Muscle layer of duodenum (tissue), 2 donors: ENCODE data around the gene PAMR1.

ENCODE experiments used
- H3K27ac ChIP-seq: one replicate; pipeline ENCODE4 v1.7.0; 2013; ENCODE audit warnings: mild to moderate bottlenecking, low read length
- H3K27me3 ChIP-seq: one replicate; pipeline ENCODE4 v1.7.0; 2013; ENCODE audit warnings: low read depth, mild to moderate bottlenecking, control low read depth, low read length
- H3K36me3 ChIP-seq, 2 donors: one replicate each; pipeline ENCODE4 v1.7.0; 2013; ENCODE audit warnings: low read length in 2 of 2, control low read depth in 1 of 2, mild to moderate bottlenecking in 1 of 2; ENCODE audit not compliant: insufficient read depth in 2 of 2, control insufficient read depth in 1 of 2
- H3K4me1 ChIP-seq, 2 donors: one replicate each; pipeline ENCODE4 v1.7.0; 2013; ENCODE audit warnings: low read length in 2 of 2, mild to moderate bottlenecking in 2 of 2, control low read depth in 1 of 2, moderate library complexity in 1 of 2; ENCODE audit not compliant: insufficient read depth in 2 of 2, control insufficient read depth in 1 of 2
- H3K4me3 ChIP-seq, 2 donors: one replicate each; pipeline ENCODE4 v1.7.0; 2013; ENCODE audit warnings: low read length in 2 of 2, low read depth in 1 of 2, mild to moderate bottlenecking in 1 of 2
- H3K9me3 ChIP-seq, 2 donors: one replicate each; pipeline ENCODE4 v1.7.0; 2013; ENCODE audit warnings: low read length in 2 of 2, control low read depth in 1 of 2, mild to moderate bottlenecking in 1 of 2; ENCODE audit not compliant: control insufficient read depth in 1 of 2
- donor health status: healthy.

PAMR1 gene

DNA sequence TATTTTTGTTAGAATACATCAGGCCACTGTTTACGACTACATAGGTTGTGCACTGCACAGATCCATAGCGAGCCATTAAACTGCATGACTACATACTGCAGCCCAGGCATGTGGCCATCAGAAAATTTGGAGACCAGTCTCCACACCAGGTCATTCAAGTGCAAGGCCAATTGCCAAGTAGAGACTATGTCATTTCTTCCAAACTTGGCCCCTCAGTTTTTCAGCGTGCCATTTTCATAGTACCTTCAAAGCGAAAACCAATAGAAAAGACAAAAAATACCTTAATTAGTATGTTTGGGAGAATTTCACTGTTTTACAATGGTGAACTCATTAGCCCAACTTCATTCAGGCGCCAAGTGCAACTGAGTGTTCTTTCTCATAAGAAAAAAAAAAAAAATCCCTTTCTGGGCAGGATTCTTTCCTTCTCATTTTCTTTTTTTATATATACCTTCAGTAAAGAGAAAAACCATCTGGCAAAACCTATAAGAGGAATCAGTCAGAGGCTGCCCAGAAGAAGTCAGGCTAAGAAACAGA, 30.4 kb downstream of the PAMR1 start:
- peaks cover 0 to 4% of the 10 kb centered on the region in 2 donors for H3K4me1 ChIP-seq
- H3K27ac ChIP-seq: no peak overlapping the region
- no peaks in the 10 kb centered on the region for H3K9me3 ChIP-seq
- H3K36me3 ChIP-seq: no peaks in the 10 kb centered on the region
- no peak overlapping the region for H3K4me3 ChIP-seq
- no peaks in the 10 kb centered on the region for H3K27me3 ChIP-seq

DNA sequence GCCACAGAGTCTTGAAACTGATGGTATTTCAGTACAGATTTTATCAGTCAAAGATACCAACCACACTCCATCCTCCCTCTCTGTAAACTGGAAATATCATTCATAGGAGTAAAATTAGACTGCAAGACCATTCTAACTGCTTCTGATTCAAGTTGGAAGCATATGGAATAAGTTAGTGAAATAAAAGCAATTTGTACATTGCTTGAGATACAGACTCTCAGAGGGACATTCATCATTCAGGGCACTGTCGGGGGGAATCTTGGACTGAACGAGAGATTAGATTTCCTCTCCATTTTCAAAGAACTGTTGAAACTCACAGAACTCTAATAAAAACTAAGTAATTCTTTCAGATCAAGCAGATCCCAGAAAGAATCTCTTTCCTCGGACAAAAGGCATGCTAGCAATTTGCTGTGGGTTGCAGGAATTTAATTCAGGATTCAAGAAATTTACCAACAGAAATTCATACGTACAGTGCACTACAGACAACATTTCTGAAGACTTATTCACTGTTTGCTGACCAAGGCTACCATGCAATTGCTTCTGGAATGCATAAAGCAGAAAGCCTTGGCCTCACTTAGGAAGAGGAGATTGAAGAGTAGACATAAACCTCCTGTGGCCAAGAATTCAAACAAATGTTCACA, 34.1 kb downstream of the PAMR1 start:
- H3K4me3 ChIP-seq: no peak overlapping the region
- H3K4me1 ChIP-seq: peaks cover 0 to 12% of the 10 kb centered on the region in 2 donors
- no peaks in the 10 kb centered on the region for H3K9me3 ChIP-seq
- H3K27me3 ChIP-seq: no peaks in the 10 kb centered on the region
- no peak overlapping the region for H3K27ac ChIP-seq
- H3K36me3 ChIP-seq: no peaks in the 10 kb centered on the region

DNA sequence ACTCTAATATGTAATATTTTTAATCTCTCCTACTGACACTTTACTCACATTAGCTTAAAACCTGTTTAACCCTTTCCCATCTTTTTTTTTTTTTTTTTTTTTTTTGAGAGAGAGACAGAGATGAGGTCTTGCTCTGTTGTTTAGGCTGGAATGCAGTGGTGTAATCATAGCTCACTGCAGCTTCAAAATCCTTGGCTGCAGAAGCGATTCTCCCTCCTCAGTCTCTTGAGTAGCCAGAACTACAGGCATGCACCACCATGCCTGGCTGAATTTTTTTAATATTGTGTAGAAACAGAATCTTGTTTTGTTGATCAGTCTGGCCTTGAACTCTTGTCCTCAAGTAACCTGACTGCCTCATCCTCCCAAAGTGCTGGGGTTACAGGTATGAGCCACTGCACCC, 37.3 kb downstream of the PAMR1 start:
- H3K36me3 ChIP-seq: no peaks in the 10 kb centered on the region
- no peak overlapping the region for H3K27ac ChIP-seq
- H3K4me3 ChIP-seq: no peak overlapping the region
- H3K27me3 ChIP-seq: no peaks in the 10 kb centered on the region
- H3K4me1 ChIP-seq: peaks cover 0 to 12% of the 10 kb centered on the region in 2 donors
- peaks cover 0 to 4% of the 10 kb centered on the region in 2 donors for H3K9me3 ChIP-seq

DNA sequence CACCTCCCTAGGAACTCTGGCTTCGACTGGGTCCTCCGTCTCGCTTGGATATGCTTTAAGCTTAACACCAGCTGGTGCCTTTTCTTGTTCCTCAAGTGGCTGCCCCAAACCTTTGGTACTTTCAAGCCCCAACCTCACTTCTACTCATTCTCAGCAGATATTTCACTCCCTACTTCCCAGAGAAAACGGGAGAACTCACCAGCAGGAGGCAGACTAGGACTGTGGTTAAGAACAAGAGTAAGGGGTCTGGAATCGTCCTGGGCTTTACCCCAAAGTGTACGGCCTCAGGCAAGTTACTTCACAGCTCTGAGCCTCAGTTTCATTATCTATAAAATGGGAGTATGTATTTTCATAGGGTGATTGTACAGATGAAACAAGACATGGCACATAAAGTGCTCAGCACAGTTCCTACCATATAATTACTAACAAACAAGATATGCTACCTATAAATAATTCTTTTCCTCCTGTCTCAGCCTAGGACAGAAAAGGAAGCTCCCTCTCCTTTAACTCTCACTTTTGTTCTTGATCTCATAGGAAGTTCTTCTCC, 37.8 kb downstream of the PAMR1 start:
- Histone ChIP-seq H3K36me3 (no peaks in the 10 kb centered on the region), H3K4me3 (no peak overlapping the region), H3K27ac (no peak overlapping the region), H3K4me1 (peaks cover 0 to 12% of the 10 kb centered on the region in 2 donors), H3K27me3 (no peaks in the 10 kb centered on the region), H3K9me3 (peaks cover 0 to 4% of the 10 kb centered on the region in 2 donors)

DNA sequence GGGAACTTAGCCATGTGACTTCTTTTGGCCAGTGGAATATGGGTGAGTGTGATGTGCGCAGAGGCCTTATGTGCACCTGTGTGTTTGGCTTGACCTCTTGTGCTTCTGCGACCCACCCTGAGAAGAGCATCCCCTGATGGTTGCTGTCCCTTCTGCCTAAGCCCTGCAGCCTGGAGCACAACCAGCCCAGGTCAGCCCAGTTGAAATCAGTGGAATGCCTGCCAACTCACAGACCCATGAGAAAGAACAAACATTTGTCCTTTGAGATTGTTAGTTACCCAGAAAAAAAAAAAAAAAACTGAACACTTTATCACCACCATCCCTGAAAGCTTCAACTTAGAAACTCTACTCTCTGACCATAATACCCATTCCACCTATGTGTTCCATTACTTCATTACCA, 38.5 kb downstream of the PAMR1 start:
- H3K27me3 ChIP-seq: no peaks in the 10 kb centered on the region
- H3K4me1 ChIP-seq: peaks cover 0 to 12% of the 10 kb centered on the region in 2 donors
- peaks cover 0 to 4% of the 10 kb centered on the region in 2 donors for H3K9me3 ChIP-seq
- H3K4me3 ChIP-seq: no peak overlapping the region
- no peaks in the 10 kb centered on the region for H3K36me3 ChIP-seq
- H3K27ac ChIP-seq: no peak overlapping the region

DNA sequence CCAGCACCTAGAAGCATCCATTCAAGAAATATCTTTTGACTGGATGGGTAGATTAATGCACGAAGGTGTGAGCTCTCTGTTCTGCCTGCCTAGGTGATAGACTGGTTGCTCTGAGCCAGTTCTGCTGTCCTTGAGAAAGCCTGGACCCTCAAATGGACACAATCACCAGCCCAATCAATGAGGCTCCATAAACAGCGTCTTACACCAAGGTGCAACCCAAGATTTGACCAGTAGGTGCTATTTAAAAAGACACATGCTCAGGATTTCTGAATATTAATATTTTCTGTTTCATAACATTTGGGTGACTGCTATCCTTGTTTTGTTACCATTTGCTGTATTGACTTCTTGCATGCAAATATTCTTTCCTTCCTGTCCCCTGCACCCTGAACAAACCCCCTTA, 39.0 kb downstream of the PAMR1 start:
- Histone ChIP-seq H3K27me3 (no peaks in the 10 kb centered on the region), H3K4me3 (no peak overlapping the region), H3K9me3 (peaks cover 0 to 4% of the 10 kb centered on the region in 2 donors), H3K27ac (no peak overlapping the region), H3K4me1 (peaks cover 0 to 12% of the 10 kb centered on the region in 2 donors), H3K36me3 (no peaks in the 10 kb centered on the region)

DNA sequence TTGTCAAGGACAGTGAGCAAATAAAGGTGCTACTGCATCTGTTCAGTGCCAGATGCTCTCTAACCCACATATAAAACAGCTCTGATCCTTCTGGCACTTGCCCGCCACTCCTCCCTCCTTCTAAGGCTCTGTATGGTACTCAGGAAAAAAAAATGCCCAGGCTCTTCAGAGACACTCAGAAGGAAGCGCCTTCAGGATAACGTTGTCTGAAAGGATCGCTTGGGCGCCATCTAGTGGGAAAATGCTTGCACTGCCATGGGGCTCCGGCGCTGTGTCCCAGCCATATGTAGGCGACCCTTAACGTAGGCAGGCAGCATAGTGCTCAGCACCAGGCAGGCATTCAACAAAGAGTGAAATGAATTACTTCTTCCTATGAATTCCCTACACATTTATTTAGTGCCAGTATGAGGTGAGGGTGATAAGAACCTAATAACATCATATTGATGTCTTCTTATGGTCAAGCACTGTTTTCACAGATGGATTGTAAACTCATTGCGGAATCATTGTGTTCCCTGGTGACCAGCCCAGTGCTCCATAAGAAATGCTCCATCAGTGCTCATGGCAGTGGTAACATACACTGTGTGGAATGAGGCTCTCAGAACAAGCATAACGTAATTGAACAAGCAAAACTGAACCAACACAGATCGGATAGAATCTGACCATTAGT, 39.6 kb downstream of the PAMR1 start:
- peaks cover 0 to 12% of the 10 kb centered on the region in 2 donors for H3K4me1 ChIP-seq
- no peaks in the 10 kb centered on the region for H3K27me3 ChIP-seq

DNA sequence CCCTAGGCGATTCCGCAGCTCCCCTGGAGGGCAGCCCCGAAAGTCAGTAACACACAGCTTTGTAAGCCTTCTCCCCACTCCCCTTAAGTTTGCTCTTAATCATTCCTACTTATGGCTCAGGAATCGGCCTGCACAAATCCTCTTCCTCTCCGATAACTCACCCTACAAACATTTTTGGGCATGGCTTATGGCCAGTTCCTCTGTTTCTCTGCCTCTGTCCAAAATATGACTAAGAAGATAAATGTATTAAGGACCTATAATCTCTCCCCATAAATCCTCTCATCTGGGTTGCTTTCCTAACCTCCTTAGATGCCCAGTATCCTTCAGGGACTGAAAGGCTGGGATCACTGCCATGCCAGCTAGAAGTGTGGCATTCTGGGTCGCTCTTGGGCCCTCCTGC, 41.0 kb downstream of the PAMR1 start:
- H3K9me3 ChIP-seq: peaks cover 0 to 4% of the 10 kb centered on the region in 2 donors
- H3K27ac ChIP-seq: no peak overlapping the region
- peaks cover 0 to 12% of the 10 kb centered on the region in 2 donors for H3K4me1 ChIP-seq
- no peaks in the 10 kb centered on the region for H3K36me3 ChIP-seq
- no peaks in the 10 kb centered on the region for H3K27me3 ChIP-seq
- H3K4me3 ChIP-seq: no peak overlapping the region

More for the DNA sequence above, 39.6 kb downstream of the PAMR1 start:
- H3K36me3 ChIP-seq: no peaks in the 10 kb centered on the region
- H3K4me3 ChIP-seq: no peak overlapping the region
- H3K9me3 ChIP-seq: peaks cover 0 to 4% of the 10 kb centered on the region in 2 donors
- no peak overlapping the region for H3K27ac ChIP-seq

DNA sequence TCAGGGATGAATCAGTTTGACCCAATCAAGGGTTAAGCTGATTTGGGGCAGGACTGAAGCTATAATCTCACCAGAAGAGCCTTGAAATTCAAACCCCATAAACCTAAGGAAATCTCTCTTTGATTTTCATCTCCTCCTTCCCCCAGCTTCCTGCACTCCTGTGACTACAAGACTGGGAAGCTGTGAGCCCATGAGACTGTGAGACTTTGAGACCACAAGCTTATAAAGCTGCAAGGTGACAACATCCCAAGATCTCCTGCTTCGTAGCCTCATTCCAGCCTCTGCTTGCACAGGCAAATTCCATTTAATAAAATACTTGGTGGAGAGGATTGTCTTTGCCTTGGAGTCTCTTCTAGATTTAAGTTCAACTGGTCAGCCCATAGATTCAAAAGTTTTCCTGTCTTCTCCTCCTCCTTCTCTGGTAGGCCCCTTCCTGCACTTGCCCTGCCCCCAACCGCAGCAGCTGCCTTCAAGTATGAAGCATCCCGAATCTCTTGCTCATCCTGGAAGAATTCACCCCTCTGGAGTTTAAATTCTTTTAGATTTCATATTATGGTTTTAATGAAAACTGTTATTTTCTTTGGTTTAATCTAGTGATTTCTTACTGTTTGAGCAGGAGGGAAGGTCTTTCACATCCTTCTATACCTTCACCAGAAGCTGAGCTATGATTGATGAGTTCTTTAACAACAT, 42.1 kb downstream of the PAMR1 start:
- Histone ChIP-seq H3K9me3 (peaks cover 0 to 4% of the 10 kb centered on the region in 2 donors), H3K4me1 (peaks cover 10% of the 10 kb centered on the region in 2 donors), H3K36me3 (no peaks in the 10 kb centered on the region), H3K27me3 (no peaks in the 10 kb centered on the region), H3K4me3 (peak overlapping the region in 1 of 2 donors; percentile 2), H3K27ac (no peak overlapping the region)

DNA sequence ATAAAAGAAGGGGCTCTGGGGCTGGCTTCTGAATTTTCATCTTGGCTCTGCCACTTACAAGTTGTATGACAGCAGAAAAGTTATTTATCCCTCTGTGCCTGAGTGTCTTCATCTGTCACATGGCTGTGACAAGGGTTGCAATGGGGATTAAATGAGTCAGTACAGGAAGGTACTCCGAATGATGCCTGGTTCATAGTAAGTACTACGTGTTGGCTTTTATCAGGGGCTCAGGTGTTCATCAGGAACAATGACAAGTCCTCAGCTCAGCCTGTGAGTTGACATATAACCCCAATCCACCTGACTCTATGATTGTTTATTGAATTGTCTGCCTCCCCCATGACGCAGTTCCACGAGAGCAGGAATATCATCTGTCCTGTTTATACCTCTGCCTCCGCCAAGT, 45.7 kb downstream of the PAMR1 start:
- Histone ChIP-seq H3K4me1 (peaks cover 0 to 10% of the 10 kb centered on the region in 2 donors), H3K36me3 (no peaks in the 10 kb centered on the region), H3K27me3 (no peaks in the 10 kb centered on the region), H3K4me3 (no peak overlapping the region), H3K9me3 (peaks cover 0 to 4% of the 10 kb centered on the region in 2 donors), H3K27ac (no peak overlapping the region)

DNA sequence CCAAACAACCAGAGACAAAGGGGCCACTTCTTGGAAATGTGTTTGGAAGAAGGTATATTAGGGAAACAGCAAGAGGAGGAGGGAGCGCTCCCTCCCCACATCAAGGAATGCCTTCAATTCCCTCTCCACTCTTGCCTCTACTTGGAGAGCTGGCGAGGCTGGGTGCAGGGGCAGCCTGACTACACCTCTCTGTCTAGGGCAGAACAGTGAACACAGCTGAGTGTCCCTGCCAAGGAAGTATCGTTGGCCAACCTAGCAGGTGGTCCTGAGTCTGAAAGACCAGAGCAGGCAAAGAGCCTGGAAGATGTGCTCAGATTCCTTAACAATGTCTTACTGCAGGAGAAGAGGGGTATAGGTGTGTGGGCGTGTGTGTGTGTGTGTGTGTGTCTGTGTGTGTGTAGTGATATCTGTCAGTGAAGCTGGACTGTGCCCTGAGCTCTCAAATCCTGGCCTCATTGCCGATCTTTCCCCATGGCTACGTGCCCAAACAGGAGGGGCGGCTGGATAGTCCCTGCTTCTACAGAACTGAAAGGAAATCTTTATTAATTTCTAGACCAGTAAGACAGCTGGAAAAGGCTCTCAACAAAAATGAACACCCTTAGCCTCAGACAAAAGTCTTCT, 46.8 kb downstream of the PAMR1 start:
- Histone ChIP-seq H3K27ac (no peak overlapping the region), H3K27me3 (no peaks in the 10 kb centered on the region), H3K36me3 (no peaks in the 10 kb centered on the region), H3K4me1 (peaks cover 0 to 10% of the 10 kb centered on the region in 2 donors), H3K4me3 (no peak overlapping the region), H3K9me3 (no peaks in the 10 kb centered on the region)
